ENCODE measurements around the gene ITPR1.
"Not testable (repeated sequence)": the region's sequence is repeated elsewhere in the genome, so short reads cannot be mapped to it uniquely, and the experiment has no call there.

The ITPR1 gene

GRCh38 chr3:4493014-4493940 lies at the start of gene ITPR1:
Gene ITPR1, plus strand, starts transcription at chr3:4493348. Its CDS starts 23,144 bp downstream, at chr3:4516492.
- peak; percentile 80 for DNase-seq

GRCh38 chr3:4447295-4447999 lies 45.7 kb upstream of the ITPR1 start:
- no peak for DNase-seq

DNA sequence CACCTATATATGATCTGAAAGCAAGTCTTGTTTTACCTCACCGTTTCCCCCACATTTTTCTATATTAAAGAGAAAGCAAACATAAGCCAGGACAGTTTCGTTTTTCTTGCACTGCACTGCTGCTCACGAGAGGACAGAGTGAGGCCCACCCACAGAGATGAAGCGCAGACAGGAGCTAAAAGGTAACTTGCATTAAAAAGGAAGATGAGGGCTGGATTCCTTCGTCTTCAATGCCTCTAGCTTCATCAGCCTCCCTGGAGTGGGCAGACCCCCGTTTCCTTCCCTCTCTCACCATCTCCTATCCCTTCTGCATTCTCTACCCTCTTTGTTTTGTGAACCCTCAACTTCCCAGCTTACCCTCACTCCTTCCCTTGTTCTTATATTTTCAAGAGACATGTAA lies 45.0 kb upstream of the ITPR1 start:
- DNase-seq: no peak

- DNase-seq: no peak
These were observed 43.9 kb upstream of the ITPR1 start for GRCh38 chr3:4449043-4449805.

DNA sequence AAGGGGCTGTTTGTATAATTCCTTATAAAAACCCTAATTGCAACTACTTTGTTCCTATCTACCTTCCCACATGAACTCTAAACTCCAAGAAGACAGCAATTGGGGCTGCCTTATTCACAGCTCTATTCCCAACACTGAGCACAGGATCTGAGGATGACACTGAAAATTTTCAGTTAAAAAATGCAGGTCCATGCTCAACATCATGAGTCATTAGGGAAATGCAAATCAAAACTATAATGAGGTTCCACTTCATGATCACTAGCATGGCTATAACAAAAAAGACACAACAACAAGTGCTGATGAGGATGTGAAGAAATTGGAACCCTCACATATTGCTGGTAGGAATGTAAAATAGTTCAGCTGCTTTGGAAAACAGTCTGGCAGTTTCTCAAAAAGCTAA lies 39.0 kb upstream of the ITPR1 start:
- DNase-seq: no peak

GRCh38 chr3:4456780-4457179 lies 36.4 kb upstream of the ITPR1 start:
- DNase-seq: not testable (repeated sequence)

DNA sequence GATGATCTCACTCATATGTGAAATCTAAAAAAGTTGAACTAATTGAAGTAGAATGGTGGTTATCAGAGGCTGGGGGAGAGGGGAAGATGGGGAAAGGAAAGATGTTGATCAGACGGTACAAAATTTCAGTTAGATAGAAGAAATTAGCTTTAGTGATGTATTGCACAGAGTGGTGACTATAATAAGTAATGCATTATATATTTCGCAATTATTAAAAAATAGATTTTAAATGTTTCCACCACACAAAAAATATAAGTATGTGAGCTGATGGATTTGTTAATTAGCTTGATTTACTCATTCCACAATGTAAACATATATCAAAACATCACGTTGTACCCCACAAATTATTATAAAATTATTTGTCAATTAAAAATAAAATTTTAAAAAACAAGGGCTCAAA lies 34.2 kb upstream of the ITPR1 start:
- no peak for DNase-seq

- DNase-seq: no peak
These were observed 32.8 kb upstream of the ITPR1 start for GRCh38 chr3:4460334-4460733.

DNA sequence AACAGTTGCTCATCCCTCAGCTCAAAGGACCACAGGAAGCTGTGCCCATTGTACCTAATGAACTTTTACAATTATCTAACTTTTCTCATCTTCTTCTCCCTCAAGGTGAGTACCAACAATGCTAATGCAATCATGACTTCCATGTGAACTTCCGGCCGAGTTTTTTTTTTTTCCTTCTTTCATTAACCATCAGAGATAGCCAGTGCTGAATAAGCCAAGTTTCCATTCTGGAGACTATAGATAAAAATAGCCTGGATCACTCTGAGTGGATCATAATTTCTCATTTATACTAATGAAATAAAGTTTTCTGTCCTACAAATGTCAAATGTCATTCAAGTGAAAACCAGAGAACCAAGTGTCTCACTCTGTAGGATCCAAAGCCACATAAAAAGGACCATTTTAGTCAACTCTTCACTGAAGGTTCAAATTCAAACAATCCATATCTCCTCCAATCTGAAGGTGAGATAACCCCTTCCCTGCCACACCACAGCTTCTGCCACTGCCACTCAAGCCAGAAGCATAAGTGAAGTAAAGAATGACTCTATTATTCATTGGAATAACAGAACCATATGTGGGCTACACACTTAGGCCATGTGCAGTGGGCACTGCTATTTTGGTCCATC lies 31.6 kb upstream of the ITPR1 start:
- DNase-seq: no peak

DNA sequence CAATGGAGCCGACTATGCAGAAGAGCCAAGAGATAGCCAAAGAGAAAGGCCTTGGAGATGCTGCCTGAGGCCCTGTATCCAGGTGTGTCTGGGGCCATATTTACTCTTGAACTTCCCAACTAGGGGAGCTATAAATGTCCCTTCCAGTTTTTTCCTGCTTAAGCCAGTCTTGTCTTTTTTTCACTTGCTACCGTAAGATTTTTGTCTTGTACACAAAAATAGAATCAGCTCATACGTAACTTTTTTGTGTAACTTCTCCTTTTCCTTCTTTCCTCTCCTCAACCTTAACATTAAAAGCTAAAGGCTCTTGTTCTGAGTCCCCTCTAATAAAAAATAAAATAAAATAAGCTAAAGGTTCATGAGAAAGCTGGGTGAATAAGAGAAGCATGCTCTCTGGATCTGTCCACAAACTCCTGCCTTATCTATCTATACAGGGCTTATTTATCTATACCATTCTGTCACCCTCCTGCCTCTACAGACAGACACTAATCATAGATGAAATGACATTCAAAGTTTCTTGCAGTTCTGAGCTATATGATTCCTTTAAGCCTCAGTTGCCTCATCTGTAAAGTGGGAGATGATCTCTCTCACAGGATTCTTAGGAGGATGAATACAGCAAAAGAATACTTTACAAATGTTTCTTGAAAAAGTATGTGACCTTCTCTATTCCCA lies 30.6 kb upstream of the ITPR1 start:
- no peak for DNase-seq

GRCh38 chr3:4464576-4464975 lies 28.6 kb upstream of the ITPR1 start:
- no peak for DNase-seq

- peak; percentile 7 for DNase-seq
These were observed 26.2 kb upstream of the ITPR1 start, which contains the start of gene SUMF1 for GRCh38 chr3:4466741-4467521. Gene SUMF1, minus strand, starts transcription at chr3:4467269. Its CDS starts 24 bp downstream, at chr3:4467245.

- no peak for DNase-seq
These were observed 25.7 kb upstream of the ITPR1 start for GRCh38 chr3:4467522-4467867.

- no peak for DNase-seq
These were observed 21.2 kb upstream of the ITPR1 start for GRCh38 chr3:4471907-4472306.

DNA sequence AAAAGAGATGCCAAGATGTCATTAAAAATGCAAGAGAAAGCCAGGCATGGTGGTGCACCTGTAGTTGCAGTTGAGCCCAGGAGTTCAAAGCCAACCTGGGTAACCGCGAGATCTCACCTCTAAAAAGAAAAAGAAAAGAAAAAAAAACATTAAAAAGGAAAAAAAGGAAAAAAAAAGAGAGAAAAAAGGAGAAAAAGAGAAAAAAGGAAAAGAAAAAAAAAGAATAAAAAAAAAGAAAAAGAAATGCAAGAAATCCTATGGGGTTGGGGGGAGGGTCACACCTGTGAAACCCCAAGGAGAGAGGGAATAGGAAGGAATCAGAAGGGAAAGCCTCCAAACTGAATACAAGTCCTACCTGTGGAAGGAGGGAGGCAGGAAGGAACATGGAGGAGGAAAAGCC lies 20.8 kb upstream of the ITPR1 start:
- no peak for DNase-seq

GRCh38 chr3:4472766-4473165 lies 20.4 kb upstream of the ITPR1 start:
- no peak for DNase-seq

DNA sequence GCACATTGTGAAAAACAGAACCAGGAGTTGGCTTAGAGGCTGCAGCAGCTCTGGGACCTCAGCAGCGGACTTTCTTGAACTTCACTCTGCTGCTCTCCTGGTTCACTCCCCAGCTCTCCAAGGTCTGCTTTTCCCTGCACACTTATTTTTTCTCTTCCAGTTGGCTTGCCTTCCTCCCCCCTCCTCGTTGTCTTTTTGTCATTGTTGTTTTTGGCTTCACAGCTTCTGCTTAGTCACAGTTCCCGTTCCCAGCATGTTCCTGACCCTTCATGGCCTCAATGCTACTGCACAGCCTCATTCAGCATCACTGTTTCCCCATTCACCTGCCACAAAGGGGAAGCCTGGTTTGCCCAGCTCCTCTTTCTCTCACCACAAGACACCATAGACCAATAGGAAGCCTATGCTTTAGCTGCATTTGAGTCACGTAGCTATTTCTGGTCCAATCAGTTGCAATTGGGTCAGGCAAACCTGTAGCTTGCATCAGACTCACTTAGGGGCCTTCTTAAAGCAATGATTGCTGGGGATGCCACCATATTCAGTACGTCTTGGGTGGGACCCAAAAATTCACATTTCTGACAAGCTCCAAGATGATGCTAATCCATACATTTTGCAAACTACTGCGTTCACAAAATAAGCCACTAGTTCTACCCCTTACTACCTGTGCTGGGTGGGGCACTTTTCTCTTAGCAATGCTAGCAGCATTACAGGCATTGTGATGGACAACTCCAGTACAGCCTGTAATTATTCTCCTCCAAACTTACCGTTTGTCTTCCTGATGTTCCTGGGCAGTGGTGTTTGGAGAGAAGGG lies 18.3 kb upstream of the ITPR1 start:
- no peak for DNase-seq

DNA sequence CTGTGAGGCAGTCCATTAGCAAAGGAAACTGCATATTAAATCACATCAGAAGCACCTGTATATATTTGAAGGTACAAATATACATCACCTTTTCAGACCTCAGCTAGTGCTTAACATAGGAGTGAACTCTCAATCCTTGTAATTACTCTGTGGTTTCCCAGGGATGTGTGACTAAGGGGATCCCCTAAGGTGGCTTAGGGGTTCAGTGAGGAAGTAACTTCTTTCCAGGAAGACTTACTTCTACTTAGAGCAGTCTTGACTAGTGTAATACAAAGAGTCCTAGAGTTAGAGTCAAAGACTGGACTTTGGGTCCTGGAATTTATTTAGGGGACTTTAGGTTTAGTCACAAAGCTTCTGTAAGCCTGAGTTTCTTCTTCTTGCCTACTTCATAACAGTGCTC lies 17.3 kb upstream of the ITPR1 start:
- no peak for DNase-seq

DNA sequence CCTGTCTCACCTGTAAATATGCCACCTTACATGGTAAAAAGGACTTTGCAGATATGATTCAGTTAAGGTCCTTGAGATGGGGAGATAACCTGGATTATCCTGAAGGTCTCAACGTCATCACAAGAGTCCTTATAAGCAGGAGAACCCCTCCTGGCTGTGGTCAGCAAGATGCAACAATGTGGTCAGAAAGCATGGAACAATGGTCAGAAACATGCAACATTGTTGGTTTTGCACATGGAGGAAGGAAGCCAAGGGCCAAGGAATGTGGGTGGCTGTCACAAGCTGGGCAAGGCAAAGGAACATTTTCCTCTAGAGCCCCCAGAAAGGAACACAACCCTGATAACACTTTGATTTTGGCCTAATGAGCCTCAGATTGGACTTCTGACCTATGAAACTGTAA lies 16.7 kb upstream of the ITPR1 start:
- no peak for DNase-seq

DNA sequence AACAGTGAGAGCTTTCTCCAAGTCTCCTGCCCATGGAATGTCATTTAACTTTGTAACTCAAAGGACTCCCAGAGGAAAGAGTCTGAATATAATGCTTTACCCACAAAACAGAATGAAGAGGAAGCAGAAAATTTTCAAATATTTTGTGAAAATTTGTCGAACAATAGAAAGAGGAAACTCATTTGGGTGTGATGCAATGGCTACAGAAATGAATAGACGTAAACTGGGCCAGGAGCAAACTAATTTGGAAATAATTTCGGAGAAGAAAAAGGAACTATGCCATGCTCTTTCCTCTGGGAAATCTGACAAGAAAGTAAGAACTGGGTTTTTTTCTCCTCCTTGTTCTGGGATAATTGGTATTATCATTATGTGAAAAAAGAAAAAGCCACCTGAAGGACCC lies 14.9 kb upstream of the ITPR1 start:
- DNase-seq: no peak

DNA sequence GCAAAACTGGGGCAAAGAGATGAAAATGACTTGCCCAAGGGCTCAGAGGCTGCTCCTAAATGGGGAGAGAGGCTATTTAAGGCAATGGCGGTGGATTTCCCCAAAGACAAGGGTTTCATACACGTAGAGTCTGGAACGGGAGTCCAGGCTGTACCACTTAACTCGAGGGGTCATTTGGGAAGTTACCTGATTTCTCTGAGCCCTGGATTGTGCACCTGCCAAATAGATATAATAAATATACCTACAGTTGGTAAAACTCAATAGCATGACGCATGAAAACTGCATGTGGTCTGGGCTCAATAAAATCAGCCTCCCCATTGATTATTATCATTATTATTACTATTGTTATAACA lies 1.3 kb upstream of the ITPR1 start:
- no peak for DNase-seq
